ENCODE data around the gene BCAS1. TPM values are rescaled to one million over a fixed set of nuclear protein-coding genes. Genes with fewer than 3 reads are reported as not detected.

BCAS1 gene
- total RNA-seq, 1 donor from 2014 or later = 0.32 TPM

GRCh38 chr20:53905820-53906191 is 164.6 kb downstream of the BCAS1 start:
- H3K27me3 Mint-ChIP-seq (ENCODE audit: unreplicated experiment) = no peaks in the 10 kb centered on the region
- no peak overlapping the region for H3K4me3 Mint-ChIP-seq (ENCODE audit: unreplicated experiment)
- peaks cover 8% of the 10 kb centered on the region for H3K4me1 Mint-ChIP-seq (ENCODE audit: low read depth, unreplicated experiment)
- DNase-seq = no peak
- no peak for TF ChIP-seq CTCF (IDR thresholded peaks at IDR 0.05; ENCODE audit: partially characterized antibody, unreplicated experiment)
- no peak overlapping the region for H3K27ac Mint-ChIP-seq (ENCODE audit: unreplicated experiment)
- peaks cover 6% of the 10 kb centered on the region for H3K36me3 Mint-ChIP-seq (ENCODE audit: unreplicated experiment)
- no peaks in the 10 kb centered on the region for H3K9me3 Mint-ChIP-seq (ENCODE audit: unreplicated experiment)

GRCh38 chr20:53905019-53905819 is 165.2 kb downstream of the BCAS1 start:
- Mint-ChIP-seq H3K36me3 (ENCODE audit: unreplicated experiment) (no peaks in the 10 kb centered on the region), H3K4me3 (ENCODE audit: unreplicated experiment) (no peak overlapping the region), H3K4me1 (ENCODE audit: low read depth, unreplicated experiment) (peaks cover 14% of the 10 kb centered on the region), H3K27me3 (ENCODE audit: unreplicated experiment) (no peaks in the 10 kb centered on the region), H3K9me3 (ENCODE audit: unreplicated experiment) (no peaks in the 10 kb centered on the region), H3K27ac (ENCODE audit: unreplicated experiment) (no peak overlapping the region)
- no peak for DNase-seq
- no peak for TF ChIP-seq CTCF (IDR thresholded peaks at IDR 0.05; ENCODE audit: partially characterized antibody, unreplicated experiment)

GRCh38 chr20:53904261-53904660 is 166.1 kb downstream of the BCAS1 start:
- H3K9me3 Mint-ChIP-seq (ENCODE audit: unreplicated experiment) = no peaks in the 10 kb centered on the region
- TF ChIP-seq CTCF (IDR thresholded peaks at IDR 0.05; ENCODE audit: partially characterized antibody, unreplicated experiment) = no peak
- DNase-seq = no peak
- no peaks in the 10 kb centered on the region for H3K27me3 Mint-ChIP-seq (ENCODE audit: unreplicated experiment)
- peaks cover 19% of the 10 kb centered on the region for H3K4me1 Mint-ChIP-seq (ENCODE audit: low read depth, unreplicated experiment)
- H3K27ac Mint-ChIP-seq (ENCODE audit: unreplicated experiment) = no peak overlapping the region
- H3K4me3 Mint-ChIP-seq (ENCODE audit: unreplicated experiment) = no peak overlapping the region
- no peaks in the 10 kb centered on the region for H3K36me3 Mint-ChIP-seq (ENCODE audit: unreplicated experiment)

GRCh38 chr20:53903652-53903987 is 166.8 kb downstream of the BCAS1 start:
- no peak for TF ChIP-seq CTCF (IDR thresholded peaks at IDR 0.05; ENCODE audit: partially characterized antibody, unreplicated experiment)
- Mint-ChIP-seq H3K4me1 (ENCODE audit: low read depth, unreplicated experiment) (peaks cover 25% of the 10 kb centered on the region), H3K27me3 (ENCODE audit: unreplicated experiment) (no peaks in the 10 kb centered on the region), H3K27ac (ENCODE audit: unreplicated experiment) (no peak overlapping the region), H3K4me3 (ENCODE audit: unreplicated experiment) (no peak overlapping the region), H3K9me3 (ENCODE audit: unreplicated experiment) (no peaks in the 10 kb centered on the region), H3K36me3 (ENCODE audit: unreplicated experiment) (no peaks in the 10 kb centered on the region)
- no peak for DNase-seq

- no peak for DNase-seq
Observed at GRCh38 chr20:53902968-53903651, 167.3 kb downstream of the BCAS1 start.

More at GRCh38 chr20:53902968-53903651, 167.3 kb downstream of the BCAS1 start:
- TF ChIP-seq CTCF (IDR thresholded peaks at IDR 0.05; ENCODE audit: partially characterized antibody, unreplicated experiment) = no peak
- Mint-ChIP-seq H3K36me3 (ENCODE audit: unreplicated experiment) (no peaks in the 10 kb centered on the region), H3K4me1 (ENCODE audit: low read depth, unreplicated experiment) (peaks cover 30% of the 10 kb centered on the region), H3K27me3 (ENCODE audit: unreplicated experiment) (no peaks in the 10 kb centered on the region), H3K27ac (ENCODE audit: unreplicated experiment) (no peak overlapping the region), H3K9me3 (ENCODE audit: unreplicated experiment) (peaks cover 2% of the 10 kb centered on the region), H3K4me3 (ENCODE audit: unreplicated experiment) (no peak overlapping the region)

Measured in glutamatergic neuron (in vitro differentiated cells).